LNCaP clone FGC (cell line): ENCODE results near the gene ZNF618.

ENCODE experiments used
- DNase-seq: peaks from one replicate; pipeline ENCODE4 v3.0.0-alpha.2; 2011; ENCODE audit warnings: low read depth
- H3K4me3 ChIP-seq: 2 replicates; pipeline ENCODE4 v1.5.1; 2011; ENCODE audit warnings: mild to moderate bottlenecking, low read depth, low read length, control low read depth
- CTCF ChIP-seq: IDR thresholded peaks from 2 replicates; pipeline ENCODE4 v1.5.1; 2012; ENCODE audit warnings: mild to moderate bottlenecking; ENCODE audit not compliant: control insufficient read depth, insufficient read depth; ENCODE audit errors: extremely low read depth

ZNF618 gene

GRCh38 chr9:114025760-114026159, 149.7 kb downstream of the ZNF618 start:
- no peak overlapping the region for H3K4me3 ChIP-seq
- no peak for TF ChIP-seq CTCF
- DNase-seq = no peak

GRCh38 chr9:114026335-114026734, 150.2 kb downstream of the ZNF618 start:
- no peak overlapping the region for H3K4me3 ChIP-seq
- no peak for DNase-seq
- no peak for TF ChIP-seq CTCF

- no peak for TF ChIP-seq CTCF
- no peak for DNase-seq
- H3K4me3 ChIP-seq = no peak overlapping the region
Measured at GRCh38 chr9:114027159-114027862, 151.2 kb downstream of the ZNF618 start.

GRCh38 chr9:114027863-114028465, 151.9 kb downstream of the ZNF618 start:
- DNase-seq = no peak
- TF ChIP-seq CTCF = no peak
- H3K4me3 ChIP-seq = no peak overlapping the region

GRCh38 chr9:114028646-114029045, 152.5 kb downstream of the ZNF618 start:
- no peak for DNase-seq
- no peak for TF ChIP-seq CTCF
- no peak overlapping the region for H3K4me3 ChIP-seq

GRCh38 chr9:114029311-114030170, 153.4 kb downstream of the ZNF618 start:
- H3K4me3 ChIP-seq = no peak overlapping the region
- no peak for TF ChIP-seq CTCF
- no peak for DNase-seq
